ENCODE results near the gene AK8. TPM values are rescaled to one million over a fixed set of nuclear protein-coding genes. Genes with fewer than 3 reads are reported as not detected.

The AK8 gene
- total RNA-seq, 1 experiment from 2014 or later, result 2.5 TPM

DNA sequence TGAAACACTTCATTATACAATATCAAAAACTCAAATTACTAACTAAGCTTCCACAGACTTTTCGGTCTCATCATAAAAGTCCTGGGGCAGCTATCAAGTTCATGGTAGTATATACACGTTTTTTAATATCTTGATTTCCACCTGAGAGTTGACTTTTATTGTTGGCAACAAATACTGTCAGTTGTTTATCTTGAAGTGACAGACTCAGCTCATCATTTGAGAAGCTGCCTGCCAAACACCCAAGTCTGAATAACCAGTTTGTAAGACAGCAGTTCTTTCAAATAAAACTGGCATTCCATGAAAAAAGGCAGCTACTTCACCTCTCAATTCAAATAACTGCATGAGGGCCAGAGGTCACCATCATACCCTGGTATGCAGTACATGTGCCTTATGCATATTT is 31.2 kb upstream of the AK8 start (continued):
- no peak for TF ChIP-seq SRF (IDR thresholded peaks at IDR 0.05; ENCODE audit: low read depth)
- TF ChIP-seq ELF1 (IDR thresholded peaks at IDR 0.05; ENCODE audit: borderline replicate concordance, low read depth), result no peak
- TF ChIP-seq, protein P1, sequence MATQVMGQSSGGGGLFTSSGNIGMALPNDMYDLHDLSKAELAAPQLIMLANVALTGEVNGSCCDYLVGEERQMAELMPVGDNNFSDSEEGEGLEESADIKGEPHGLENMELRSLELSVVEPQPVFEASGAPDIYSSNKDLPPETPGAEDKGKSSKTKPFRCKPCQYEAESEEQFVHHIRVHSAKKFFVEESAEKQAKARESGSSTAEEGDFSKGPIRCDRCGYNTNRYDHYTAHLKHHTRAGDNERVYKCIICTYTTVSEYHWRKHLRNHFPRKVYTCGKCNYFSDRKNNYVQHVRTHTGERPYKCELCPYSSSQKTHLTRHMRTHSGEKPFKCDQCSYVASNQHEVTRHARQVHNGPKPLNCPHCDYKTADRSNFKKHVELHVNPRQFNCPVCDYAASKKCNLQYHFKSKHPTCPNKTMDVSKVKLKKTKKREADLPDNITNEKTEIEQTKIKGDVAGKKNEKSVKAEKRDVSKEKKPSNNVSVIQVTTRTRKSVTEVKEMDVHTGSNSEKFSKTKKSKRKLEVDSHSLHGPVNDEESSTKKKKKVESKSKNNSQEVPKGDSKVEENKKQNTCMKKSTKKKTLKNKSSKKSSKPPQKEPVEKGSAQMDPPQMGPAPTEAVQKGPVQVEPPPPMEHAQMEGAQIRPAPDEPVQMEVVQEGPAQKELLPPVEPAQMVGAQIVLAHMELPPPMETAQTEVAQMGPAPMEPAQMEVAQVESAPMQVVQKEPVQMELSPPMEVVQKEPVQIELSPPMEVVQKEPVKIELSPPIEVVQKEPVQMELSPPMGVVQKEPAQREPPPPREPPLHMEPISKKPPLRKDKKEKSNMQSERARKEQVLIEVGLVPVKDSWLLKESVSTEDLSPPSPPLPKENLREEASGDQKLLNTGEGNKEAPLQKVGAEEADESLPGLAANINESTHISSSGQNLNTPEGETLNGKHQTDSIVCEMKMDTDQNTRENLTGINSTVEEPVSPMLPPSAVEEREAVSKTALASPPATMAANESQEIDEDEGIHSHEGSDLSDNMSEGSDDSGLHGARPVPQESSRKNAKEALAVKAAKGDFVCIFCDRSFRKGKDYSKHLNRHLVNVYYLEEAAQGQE (IDR thresholded peaks at IDR 0.05; ENCODE audit: low read depth), result no peak
- no peak for TF ChIP-seq POLR2AphosphoS5 (IDR thresholded peaks at IDR 0.05; ENCODE audit: low read depth, low read length)
- TF ChIP-seq FOSL1 (IDR thresholded peaks at IDR 0.05; ENCODE audit: low read depth), result no peak

DNA sequence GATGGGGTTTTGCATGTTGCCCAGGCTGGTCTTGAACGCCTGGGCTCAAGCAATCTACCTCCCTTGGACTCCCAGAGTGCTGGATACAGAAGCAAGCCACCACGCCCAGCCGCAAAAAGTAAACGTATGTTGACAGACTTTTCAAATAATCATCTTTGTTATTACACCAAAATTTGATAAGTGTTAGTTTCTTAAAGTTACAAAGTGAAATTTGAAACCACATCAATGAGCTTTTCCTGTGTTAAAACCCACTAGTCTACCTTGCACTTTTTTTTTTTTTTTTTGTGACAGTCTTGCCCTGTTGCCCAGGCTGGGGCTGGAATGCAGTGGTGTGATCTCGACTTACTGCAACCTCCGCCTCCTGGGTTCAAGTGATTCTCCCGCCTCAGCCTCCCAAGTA is 30.6 kb upstream of the AK8 start:
- no peak overlapping the region for H2AFZ ChIP-seq (ENCODE audit: low read depth, low read length, poor library complexity, severe bottlenecking)
- DNase-seq (ENCODE audit: low read depth, low spot score) (no peak), ATAC-seq (no peak)
- no peaks in the 10 kb centered on the region for H3K9me2 ChIP-seq (ENCODE audit: insufficient read depth)
- H3K4me3 ChIP-seq (replicated peaks in 1 of 2; ENCODE audit: low read depth in 1 of 2, low read length in 2 of 2), result no peak overlapping the region
- ChIA-PET CTCF (no interaction called here), RAD21 (ENCODE audit: low non-redundant PET in 1 of 2, low total read pairs in 2 of 2, uncharacterized antibody in 2 of 2, unreplicated experiment in 2 of 2) (no interaction called here), POLR2A (no interaction called here)
- H3K4me2 ChIP-seq (ENCODE audit: low read length), result no peak overlapping the region
- H3K9me3 ChIP-seq (ENCODE audit: control insufficient read depth in 1 of 2, insufficient read depth in 1 of 2, low read depth in 1 of 2, low read length in 2 of 2), result no peaks in the 10 kb centered on the region
- no peaks in the 10 kb centered on the region for H3K27me3 ChIP-seq (ENCODE audit: insufficient read depth, low read length)
- intact Hi-C loops (cut with micrococcal nuclease), result no loop called here
- H3K79me2 ChIP-seq (ENCODE audit: insufficient read depth, low read length), result no peaks in the 10 kb centered on the region
- no peak overlapping the region for H3K9ac ChIP-seq (ENCODE audit: low read length)
- H3K27ac ChIP-seq (ENCODE audit: low read depth, low read length), result no peak overlapping the region
- no peaks in the 10 kb centered on the region for H3K4me1 ChIP-seq (ENCODE audit: control insufficient read depth in 1 of 2, insufficient read depth in 2 of 2, low read length in 2 of 2)
- no peaks in the 10 kb centered on the region for H4K20me1 ChIP-seq (ENCODE audit: insufficient read depth)
- BruUV-seq (replicated peaks), result no TSS peak
- H3K36me3 ChIP-seq (ENCODE audit: control insufficient read depth in 1 of 2, insufficient read depth in 2 of 2, low read length in 2 of 2), result peaks cover 12 to 14% of the 10 kb centered on the region in 2 experiments; a peak in 2 of 4 replicates
- TF ChIP-seq EZH2phosphoT487 (IDR thresholded peaks at IDR 0.05; ENCODE audit: borderline replicate concordance), result no peak
- TF ChIP-seq TCF7L2 (IDR thresholded peaks at IDR 0.05; ENCODE audit: borderline replicate concordance, extremely low read depth, insufficient read depth, insufficient read length), result no peak
- no peak for TF ChIP-seq CEBPB (IDR thresholded peaks at IDR 0.05; ENCODE audit: low read depth)
- TF ChIP-seq, protein P2, sequence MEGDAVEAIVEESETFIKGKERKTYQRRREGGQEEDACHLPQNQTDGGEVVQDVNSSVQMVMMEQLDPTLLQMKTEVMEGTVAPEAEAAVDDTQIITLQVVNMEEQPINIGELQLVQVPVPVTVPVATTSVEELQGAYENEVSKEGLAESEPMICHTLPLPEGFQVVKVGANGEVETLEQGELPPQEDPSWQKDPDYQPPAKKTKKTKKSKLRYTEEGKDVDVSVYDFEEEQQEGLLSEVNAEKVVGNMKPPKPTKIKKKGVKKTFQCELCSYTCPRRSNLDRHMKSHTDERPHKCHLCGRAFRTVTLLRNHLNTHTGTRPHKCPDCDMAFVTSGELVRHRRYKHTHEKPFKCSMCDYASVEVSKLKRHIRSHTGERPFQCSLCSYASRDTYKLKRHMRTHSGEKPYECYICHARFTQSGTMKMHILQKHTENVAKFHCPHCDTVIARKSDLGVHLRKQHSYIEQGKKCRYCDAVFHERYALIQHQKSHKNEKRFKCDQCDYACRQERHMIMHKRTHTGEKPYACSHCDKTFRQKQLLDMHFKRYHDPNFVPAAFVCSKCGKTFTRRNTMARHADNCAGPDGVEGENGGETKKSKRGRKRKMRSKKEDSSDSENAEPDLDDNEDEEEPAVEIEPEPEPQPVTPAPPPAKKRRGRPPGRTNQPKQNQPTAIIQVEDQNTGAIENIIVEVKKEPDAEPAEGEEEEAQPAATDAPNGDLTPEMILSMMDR (IDR thresholded peaks at IDR 0.05 in 2 of 3, conservative IDR thresholded peaks at IDR 0.05 in 1 of 3; ENCODE audit: borderline replicate concordance in 1 of 3, insufficient read depth in 1 of 3, low read depth in 2 of 3, low read length in 2 of 3), result no peak
- TF ChIP-seq ELF1 (IDR thresholded peaks at IDR 0.05; ENCODE audit: borderline replicate concordance, low read depth), result no peak
- no peak for TF ChIP-seq POLR2A (IDR thresholded peaks at IDR 0.05; ENCODE audit: borderline replicate concordance, extremely low read depth, insufficient read depth, insufficient read length)
- no peak for TF ChIP-seq CBX3 (IDR thresholded peaks at IDR 0.05; ENCODE audit: low read depth)
- TF ChIP-seq EGR1 (IDR thresholded peaks at IDR 0.05; ENCODE audit: low read depth), result no peak
- TF ChIP-seq ZFX (IDR thresholded peaks at IDR 0.05), result no peak
- TF ChIP-seq SP1 (IDR thresholded peaks at IDR 0.05; ENCODE audit: low read depth), result no peak
- TF ChIP-seq, protein P3, sequence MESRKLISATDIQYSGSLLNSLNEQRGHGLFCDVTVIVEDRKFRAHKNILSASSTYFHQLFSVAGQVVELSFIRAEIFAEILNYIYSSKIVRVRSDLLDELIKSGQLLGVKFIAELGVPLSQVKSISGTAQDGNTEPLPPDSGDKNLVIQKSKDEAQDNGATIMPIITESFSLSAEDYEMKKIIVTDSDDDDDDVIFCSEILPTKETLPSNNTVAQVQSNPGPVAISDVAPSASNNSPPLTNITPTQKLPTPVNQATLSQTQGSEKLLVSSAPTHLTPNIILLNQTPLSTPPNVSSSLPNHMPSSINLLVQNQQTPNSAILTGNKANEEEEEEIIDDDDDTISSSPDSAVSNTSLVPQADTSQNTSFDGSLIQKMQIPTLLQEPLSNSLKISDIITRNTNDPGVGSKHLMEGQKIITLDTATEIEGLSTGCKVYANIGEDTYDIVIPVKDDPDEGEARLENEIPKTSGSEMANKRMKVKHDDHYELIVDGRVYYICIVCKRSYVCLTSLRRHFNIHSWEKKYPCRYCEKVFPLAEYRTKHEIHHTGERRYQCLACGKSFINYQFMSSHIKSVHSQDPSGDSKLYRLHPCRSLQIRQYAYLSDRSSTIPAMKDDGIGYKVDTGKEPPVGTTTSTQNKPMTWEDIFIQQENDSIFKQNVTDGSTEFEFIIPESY (IDR thresholded peaks at IDR 0.05; ENCODE audit: extremely low read depth, insufficient replicate concordance, low read length), result no peak
- TF ChIP-seq JUND (IDR thresholded peaks at IDR 0.05), result no peak
- no peak for TF ChIP-seq FOSL1 (IDR thresholded peaks at IDR 0.05; ENCODE audit: low read depth)
- TF ChIP-seq RAD21 (IDR thresholded peaks at IDR 0.05; ENCODE audit: low read depth), result no peak
- TF ChIP-seq POLR2AphosphoS5 (IDR thresholded peaks at IDR 0.05; ENCODE audit: low read depth, low read length), result no peak
- no peak for TF ChIP-seq YY1 (IDR thresholded peaks at IDR 0.05; ENCODE audit: extremely low read depth, insufficient replicate concordance, low read depth, low read length)
- no peak for TF ChIP-seq ZNF274 (IDR thresholded peaks at IDR 0.05; ENCODE audit: low read depth, low read length)
- TF ChIP-seq EZH2 (IDR thresholded peaks at IDR 0.05), result no peak
